ENCODE measurements around the gene SETBP1. TPM values are rescaled to one million over a fixed set of nuclear protein-coding genes. Genes with fewer than 3 reads are reported as not detected.

The SETBP1 gene
- total RNA-seq, 2 donors from 2014 or later = 17.3 to 20.1 TPM

GRCh38 chr18:45071956-45072355 is 391.3 kb downstream of the SETBP1 start:
- H3K4me1 ChIP-seq (ENCODE audit: control insufficient read depth, insufficient read depth, low read length) = no peaks in the 10 kb centered on the region
- no peak overlapping the region for H3K4me3 ChIP-seq (ENCODE audit: low read length)
- Mint-ChIP-seq H3K36me3 (ENCODE audit: low read depth) (no peaks in the 10 kb centered on the region), H3K4me3 (no peak overlapping the region), H3K27ac (no peak overlapping the region), H3K4me1 (no peaks in the 10 kb centered on the region), H3K27me3 (ENCODE audit: insufficient read depth) (peaks cover 3% of the 10 kb centered on the region), H3K9me3 (no peaks in the 10 kb centered on the region)
- H3K36me3 ChIP-seq (ENCODE audit: control insufficient read depth, insufficient read depth, low read length) = no peaks in the 10 kb centered on the region
- TF ChIP-seq CTCF (conservative IDR thresholded peaks at IDR 0.05) = no peak
- no peak overlapping the region for H3K9ac ChIP-seq (ENCODE audit: extremely low read depth, low read length, poor library complexity, severe bottlenecking)
- H3K27me3 ChIP-seq (ENCODE audit: control insufficient read depth, insufficient read depth, low read length, poor library complexity, severe bottlenecking) = no peaks in the 10 kb centered on the region
- DNase-seq = no peak
- H3K27ac ChIP-seq (ENCODE audit: low read depth, low read length) = no peak overlapping the region
- WGBS, 2 experiments (ENCODE audit: insufficient coverage in 1 of 2, insufficient read length in 1 of 2) = 60 to 79% methylated on average over 1 to 3 of the region's 3 CpGs
- no peaks in the 10 kb centered on the region for H3K9me3 ChIP-seq (ENCODE audit: control insufficient read depth, low read length)

- no peaks in the 10 kb centered on the region for H3K36me3 Mint-ChIP-seq (ENCODE audit: low read depth)
- no peak overlapping the region for H3K4me3 Mint-ChIP-seq
- H3K27ac ChIP-seq (ENCODE audit: low read depth, low read length) = no peak overlapping the region
- no peaks in the 10 kb centered on the region for H3K9me3 ChIP-seq (ENCODE audit: control insufficient read depth, low read length)
- no peak overlapping the region for H3K27ac Mint-ChIP-seq
- H3K9me3 Mint-ChIP-seq = no peaks in the 10 kb centered on the region
- no peak for TF ChIP-seq CTCF (conservative IDR thresholded peaks at IDR 0.05)
- H3K4me1 Mint-ChIP-seq = no peaks in the 10 kb centered on the region
- no peak overlapping the region for H3K4me3 ChIP-seq (ENCODE audit: low read length)
- peaks cover 3% of the 10 kb centered on the region for H3K27me3 Mint-ChIP-seq (ENCODE audit: insufficient read depth)
- no peaks in the 10 kb centered on the region for H3K36me3 ChIP-seq (ENCODE audit: control insufficient read depth, insufficient read depth, low read length)
- no peak overlapping the region for H3K9ac ChIP-seq (ENCODE audit: extremely low read depth, low read length, poor library complexity, severe bottlenecking)
- H3K4me1 ChIP-seq (ENCODE audit: control insufficient read depth, insufficient read depth, low read length) = no peaks in the 10 kb centered on the region
- DNase-seq = no peak
- H3K27me3 ChIP-seq (ENCODE audit: control insufficient read depth, insufficient read depth, low read length, poor library complexity, severe bottlenecking) = no peaks in the 10 kb centered on the region
Measured at GRCh38 chr18:45073556-45073955, 392.9 kb downstream of the SETBP1 start.

- WGBS, 2 experiments (ENCODE audit: insufficient coverage in 1 of 2, insufficient read length in 1 of 2) = 90 to 96% methylated on average over 6 of the region's 6 CpGs
- Histone ChIP-seq H3K9me3 (ENCODE audit: control insufficient read depth, low read length) (peaks cover 6% of the 10 kb centered on the region), H3K4me3 (ENCODE audit: low read length) (no peak overlapping the region), H3K36me3 (ENCODE audit: control insufficient read depth, insufficient read depth, low read length) (no peaks in the 10 kb centered on the region), H3K27me3 (ENCODE audit: control insufficient read depth, insufficient read depth, low read length, poor library complexity, severe bottlenecking) (no peaks in the 10 kb centered on the region), H3K4me1 (ENCODE audit: control insufficient read depth, insufficient read depth, low read length) (peaks cover 2% of the 10 kb centered on the region), H3K27ac (ENCODE audit: low read depth, low read length) (no peak overlapping the region), H3K9ac (ENCODE audit: extremely low read depth, low read length, poor library complexity, severe bottlenecking) (no peak overlapping the region)
- no peak for DNase-seq
- Mint-ChIP-seq H3K4me3 (no peak overlapping the region), H3K27me3 (ENCODE audit: insufficient read depth) (no peaks in the 10 kb centered on the region), H3K36me3 (ENCODE audit: low read depth) (no peaks in the 10 kb centered on the region), H3K4me1 (peaks cover 11% of the 10 kb centered on the region), H3K27ac (no peak overlapping the region), H3K9me3 (peaks cover 3% of the 10 kb centered on the region)
- no peak for TF ChIP-seq CTCF (conservative IDR thresholded peaks at IDR 0.05)
Measured at GRCh38 chr18:45081566-45082181, 401.0 kb downstream of the SETBP1 start.

Data from endodermal cell (in vitro differentiated cells).